Mesodermal cell (in vitro differentiated cells): ENCODE results near the gene ASB5.

Experiments
- H3K27ac ChIP-seq: 2 replicates; pipeline ENCODE4 v1.7.0; 2013; ENCODE audit warnings: mild to moderate bottlenecking, low read depth, low read length, moderate library complexity; ENCODE audit not compliant: severe bottlenecking
- H3K36me3 ChIP-seq: 2 replicates; pipeline ENCODE4 v1.7.1; 2013; ENCODE audit warnings: mild to moderate bottlenecking, low read length, moderate library complexity; ENCODE audit not compliant: control insufficient read depth, insufficient read depth
- H3K4me1 ChIP-seq: one replicate; pipeline ENCODE4 v1.7.1; 2013; ENCODE audit warnings: mild to moderate bottlenecking, low read length; ENCODE audit not compliant: insufficient read depth, control insufficient read depth, poor library complexity, severe bottlenecking
- H3K4me3 ChIP-seq: 2 replicates; pipeline ENCODE4 v1.7.0; 2013; ENCODE audit warnings: low read length, control low read depth, mild to moderate bottlenecking; ENCODE audit not compliant: insufficient read depth, poor library complexity, severe bottlenecking; ENCODE audit errors: extremely low read depth
- H3K9me3 ChIP-seq: 2 replicates; pipeline ENCODE4 v1.7.1; 2013; ENCODE audit warnings: mild to moderate bottlenecking, low read length, moderate library complexity; ENCODE audit not compliant: control insufficient read depth
- WGBS, 2 experiments: methylation state at CpG; one replicate each; pipeline ENCODE4 v1.1.5; 2013; ENCODE audit warnings: missing lambda C conversion rate in 2 of 2; ENCODE audit not compliant: insufficient coverage in 2 of 2; 5-methylcytosine and 5-hydroxymethylcytosine counted together

ASB5 gene

GRCh38 chr4:176193938-176194337 is 75.1 kb downstream of the ASB5 start:
- no peaks in the 10 kb centered on the region for H3K9me3 ChIP-seq
- H3K4me1 ChIP-seq: no peaks in the 10 kb centered on the region
- WGBS, 2 experiments: 82% methylated on average over 3 of the region's 3 CpGs; no CpG with 5 or more reads in 1 of the 2 experiments
- H3K36me3 ChIP-seq: no peaks in the 10 kb centered on the region
- H3K27ac ChIP-seq: no peak overlapping the region
- no peak overlapping the region for H3K4me3 ChIP-seq

GRCh38 chr4:176193126-176193525 is 75.9 kb downstream of the ASB5 start:
- WGBS, 2 experiments: 50 to 65% methylated on average over 1 to 2 of the region's 4 CpGs
- no peaks in the 10 kb centered on the region for H3K4me1 ChIP-seq
- H3K36me3 ChIP-seq: no peaks in the 10 kb centered on the region
- no peak overlapping the region for H3K4me3 ChIP-seq
- no peak overlapping the region for H3K27ac ChIP-seq
- no peaks in the 10 kb centered on the region for H3K9me3 ChIP-seq

GRCh38 chr4:176191974-176192373 is 77.0 kb downstream of the ASB5 start:
- no peak overlapping the region for H3K4me3 ChIP-seq
- H3K4me1 ChIP-seq: no peaks in the 10 kb centered on the region
- WGBS, 2 experiments: no CpG with 5 or more reads among the region's 1 CpG
- H3K9me3 ChIP-seq: no peaks in the 10 kb centered on the region
- no peak overlapping the region for H3K27ac ChIP-seq
- H3K36me3 ChIP-seq: no peaks in the 10 kb centered on the region

GRCh38 chr4:176189891-176190795 is 78.9 kb downstream of the ASB5 start:
- Histone ChIP-seq H3K27ac (no peak overlapping the region), H3K36me3 (no peaks in the 10 kb centered on the region)
- 77 to 80% methylated on average over 1 to 4 of the region's 11 CpGs for WGBS, 2 experiments

GRCh38 chr4:176188654-176189053 is 80.4 kb downstream of the ASB5 start:
- Histone ChIP-seq H3K4me3 (no peak overlapping the region), H3K36me3 (no peaks in the 10 kb centered on the region), H3K9me3 (no peaks in the 10 kb centered on the region), H3K4me1 (no peaks in the 10 kb centered on the region), H3K27ac (no peak overlapping the region)

More at GRCh38 chr4:176189891-176190795, 78.9 kb downstream of the ASB5 start:
- H3K4me1 ChIP-seq: no peaks in the 10 kb centered on the region
- H3K4me3 ChIP-seq: no peak overlapping the region
- no peaks in the 10 kb centered on the region for H3K9me3 ChIP-seq

GRCh38 chr4:176187624-176188023 is 81.4 kb downstream of the ASB5 start:
- Histone ChIP-seq H3K4me3 (no peak overlapping the region), H3K36me3 (no peaks in the 10 kb centered on the region), H3K4me1 (no peaks in the 10 kb centered on the region), H3K27ac (no peak overlapping the region), H3K9me3 (no peaks in the 10 kb centered on the region)
- WGBS, 2 experiments: 100% methylated on average over 1 of the region's 2 CpGs; no CpG with 5 or more reads in 1 of the 2 experiments

GRCh38 chr4:176186671-176187395 is 82.2 kb downstream of the ASB5 start:
- H3K9me3 ChIP-seq: no peaks in the 10 kb centered on the region
- WGBS, 2 experiments: 83 to 100% methylated on average over 1 of the region's 6 CpGs
- H3K4me3 ChIP-seq: no peak overlapping the region
- H3K4me1 ChIP-seq: no peaks in the 10 kb centered on the region
- no peak overlapping the region for H3K27ac ChIP-seq
- no peaks in the 10 kb centered on the region for H3K36me3 ChIP-seq

- WGBS, 2 experiments: 50 to 62% methylated on average over 1 to 2 of the region's 2 CpGs
These were observed 83.0 kb downstream of the ASB5 start for GRCh38 chr4:176186067-176186466.

GRCh38 chr4:176185051-176185450 is 84.0 kb downstream of the ASB5 start:
- H3K4me1 ChIP-seq: no peaks in the 10 kb centered on the region
- 86 to 100% methylated on average over 1 of the region's 1 CpG for WGBS, 2 experiments
- no peaks in the 10 kb centered on the region for H3K36me3 ChIP-seq
- no peak overlapping the region for H3K4me3 ChIP-seq
- no peaks in the 10 kb centered on the region for H3K9me3 ChIP-seq
- H3K27ac ChIP-seq: no peak overlapping the region

More at GRCh38 chr4:176186067-176186466, 83.0 kb downstream of the ASB5 start:
- Histone ChIP-seq H3K36me3 (no peaks in the 10 kb centered on the region), H3K4me1 (no peaks in the 10 kb centered on the region), H3K27ac (no peak overlapping the region), H3K4me3 (no peak overlapping the region), H3K9me3 (no peaks in the 10 kb centered on the region)
